Neural progenitor cell (in vitro differentiated cells): ENCODE measurements around the gene SLC6A7. TPM values are rescaled to one million over a fixed set of nuclear protein-coding genes. Genes with fewer than 3 reads are reported as not detected.
A peak's percentile ranks its signal among the peaks of the same experiment; 100 is the strongest.

ENCODE experiments used
- DNase-seq: peaks from one replicate; pipeline ENCODE4 v3.0.0-alpha.2; 2016; ENCODE audit warnings: low spot score
- H2AFZ ChIP-seq: fragments of 200-600 bp; sonication (generic); replicated peaks from 2 replicates; pipeline ENCODE4 v1.6.1; 2016; ENCODE audit warnings: antibody characterized with exemption
- H3F3A ChIP-seq: fragments of 200-600 bp; sonication (generic); 2 replicates; pipeline ENCODE4 v1.6.1; 2016; ENCODE audit warnings: antibody characterized with exemption, low read depth
- H3K27ac ChIP-seq: fragments of 200-600 bp; sonication (generic); 2 replicates; pipeline ENCODE4 v1.5.1; 2016; ENCODE audit warnings: mild to moderate bottlenecking
- H3K27me3 ChIP-seq: fragments of 200-600 bp; sonication (generic); 2 replicates; pipeline ENCODE4 v1.6.1; 2016; ENCODE audit warnings: mild to moderate bottlenecking, moderate library complexity
- H3K36me3 ChIP-seq: fragments of 200-600 bp; sonication (generic); 2 replicates; pipeline ENCODE4 v1.5.1; 2016
- H3K4me1 ChIP-seq: fragments of 200-600 bp; sonication (generic); 2 replicates; pipeline ENCODE4 v1.6.1; 2016; ENCODE audit warnings: mixed run types
- H3K4me2 ChIP-seq: fragments of 200-600 bp; sonication (generic); 2 replicates; pipeline ENCODE4 v1.6.1; 2016
- H3K4me3 ChIP-seq: fragments of 200-600 bp; sonication (generic); 2 replicates; pipeline ENCODE4 v1.5.1; 2016
- H3K79me2 ChIP-seq: fragments of 200-600 bp; sonication (generic); 2 replicates; pipeline ENCODE4 v1.6.1; 2016; ENCODE audit warnings: low read depth
- H3K9ac ChIP-seq: fragments of 200-600 bp; sonication (generic); 2 replicates; pipeline ENCODE4 v1.6.1; 2016
- H3K9me3 ChIP-seq: fragments of 200-600 bp; sonication (generic); 2 replicates; pipeline ENCODE4 v1.5.1; 2016; ENCODE audit warnings: low read depth
- H4K20me1 ChIP-seq: fragments of 200-600 bp; sonication (generic); 2 replicates; pipeline ENCODE4 v1.6.1; 2016; ENCODE audit warnings: low read depth
- H3K27ac Mint-ChIP-seq: 3 replicates; pipeline ENCODE4 v1.8.0; 2021; ENCODE audit warnings: mixed read lengths
- H3K27me3 Mint-ChIP-seq: 2 replicates; pipeline ENCODE4 v1.8.0; 2022; ENCODE audit warnings: low read depth, mild to moderate bottlenecking, inconsistent platforms, moderate library complexity, mixed read lengths; ENCODE audit not compliant: insufficient read depth
- H3K36me3 Mint-ChIP-seq: 3 replicates; pipeline ENCODE4 v1.8.0; 2021; ENCODE audit warnings: mixed read lengths
- H3K4me1 Mint-ChIP-seq: 3 replicates; pipeline ENCODE4 v1.8.0; 2021; ENCODE audit warnings: mixed read lengths
- H3K4me3 Mint-ChIP-seq: 3 replicates; pipeline ENCODE4 v1.8.0; 2021; ENCODE audit warnings: mild to moderate bottlenecking, moderate library complexity, mixed read lengths
- H3K9me3 Mint-ChIP-seq: 3 replicates; pipeline ENCODE4 v1.8.0; 2020; ENCODE audit warnings: mixed read lengths
- EZH2 ChIP-seq: fragments of 200-600 bp; sonication (generic); IDR thresholded peaks from 2 replicates; pipeline ENCODE4 v1.6.1; 2017; ENCODE audit warnings: antibody characterized with exemption, mild to moderate bottlenecking, moderate library complexity
- EZH2phosphoT487 ChIP-seq: fragments of 200-600 bp; sonication (generic); IDR thresholded peaks from 2 replicates; pipeline ENCODE4 v1.6.1; 2017; ENCODE audit warnings: antibody characterized with exemption
- total RNA-seq: library from RNA; depleted of rRNA; stranded (reverse); fragments of >200 nt; gene quantifications from 2 replicates; pipeline ENCODE4 v1.2.3, GENCODE V29; 2015; ENCODE audit warnings: low replicate concordance
- TF ChIP-seq, protein P1 (sequence below): fragments of 200-600 bp; sonication (generic); IDR thresholded peaks from 2 replicates; pipeline ENCODE4 v1.5.1; 2017; ENCODE audit warnings: antibody characterized with exemption, mild to moderate bottlenecking

Gene SLC6A7
- total RNA-seq, 1 donor from 2014 or later, result not detected

DNA sequence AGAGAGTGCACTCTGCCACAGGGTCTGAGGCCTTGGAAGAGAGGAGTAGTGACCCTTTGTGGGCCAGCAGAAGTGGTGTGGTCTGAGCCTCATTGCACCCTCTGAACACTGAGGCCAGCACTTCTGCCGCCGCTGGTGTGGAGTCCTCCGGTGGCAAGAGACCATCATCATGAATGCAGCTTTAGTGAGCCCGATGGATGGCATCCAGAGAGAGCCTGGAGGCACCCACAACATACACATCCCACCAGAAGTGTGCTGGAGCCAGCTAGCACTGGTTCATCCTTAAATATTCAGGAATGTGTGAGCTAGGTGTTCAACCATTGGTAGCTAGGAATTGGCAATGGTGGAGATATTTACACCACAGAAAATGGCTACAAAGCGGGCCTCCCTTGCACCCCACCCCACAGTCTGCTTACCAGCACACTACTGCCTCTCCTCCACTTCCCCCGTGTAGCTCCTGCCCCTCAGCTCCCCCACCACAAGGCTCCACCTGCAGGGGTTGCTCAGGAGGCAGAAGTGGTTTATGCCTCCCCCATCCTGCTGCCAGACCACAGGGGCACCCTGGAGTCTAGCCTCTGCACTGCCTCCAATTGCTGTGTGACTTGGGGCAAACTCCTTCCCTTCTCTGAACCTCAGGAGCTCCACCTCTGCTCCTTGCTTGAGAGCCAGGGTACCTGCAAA is 16.4 kb downstream of the SLC6A7 start:
- Mint-ChIP-seq H3K27me3 (peaks cover 18% of the 10 kb centered on the region), H3K27ac (no peak overlapping the region), H3K36me3 (no peaks in the 10 kb centered on the region), H3K4me3 (no peak overlapping the region), H3K4me1 (peaks cover 14% of the 10 kb centered on the region), H3K9me3 (no peaks in the 10 kb centered on the region)
- Histone ChIP-seq H3K4me2 (no peak overlapping the region), H4K20me1 (no peaks in the 10 kb centered on the region), H3K4me3 (no peak overlapping the region), H3K4me1 (peaks cover 10% of the 10 kb centered on the region), H3K27ac (no peak overlapping the region), H3K9me3 (no peaks in the 10 kb centered on the region), H3K27me3 (no peaks in the 10 kb centered on the region), H2AFZ (no peak overlapping the region), H3K79me2 (no peaks in the 10 kb centered on the region), H3F3A (peaks cover 10% of the 10 kb centered on the region), H3K9ac (no peak overlapping the region), H3K36me3 (no peaks in the 10 kb centered on the region)
- no peak for DNase-seq
- TF ChIP-seq, protein P1, sequence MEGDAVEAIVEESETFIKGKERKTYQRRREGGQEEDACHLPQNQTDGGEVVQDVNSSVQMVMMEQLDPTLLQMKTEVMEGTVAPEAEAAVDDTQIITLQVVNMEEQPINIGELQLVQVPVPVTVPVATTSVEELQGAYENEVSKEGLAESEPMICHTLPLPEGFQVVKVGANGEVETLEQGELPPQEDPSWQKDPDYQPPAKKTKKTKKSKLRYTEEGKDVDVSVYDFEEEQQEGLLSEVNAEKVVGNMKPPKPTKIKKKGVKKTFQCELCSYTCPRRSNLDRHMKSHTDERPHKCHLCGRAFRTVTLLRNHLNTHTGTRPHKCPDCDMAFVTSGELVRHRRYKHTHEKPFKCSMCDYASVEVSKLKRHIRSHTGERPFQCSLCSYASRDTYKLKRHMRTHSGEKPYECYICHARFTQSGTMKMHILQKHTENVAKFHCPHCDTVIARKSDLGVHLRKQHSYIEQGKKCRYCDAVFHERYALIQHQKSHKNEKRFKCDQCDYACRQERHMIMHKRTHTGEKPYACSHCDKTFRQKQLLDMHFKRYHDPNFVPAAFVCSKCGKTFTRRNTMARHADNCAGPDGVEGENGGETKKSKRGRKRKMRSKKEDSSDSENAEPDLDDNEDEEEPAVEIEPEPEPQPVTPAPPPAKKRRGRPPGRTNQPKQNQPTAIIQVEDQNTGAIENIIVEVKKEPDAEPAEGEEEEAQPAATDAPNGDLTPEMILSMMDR, result no peak
- TF ChIP-seq EZH2 (no peak), EZH2phosphoT487 (no peak)

DNA sequence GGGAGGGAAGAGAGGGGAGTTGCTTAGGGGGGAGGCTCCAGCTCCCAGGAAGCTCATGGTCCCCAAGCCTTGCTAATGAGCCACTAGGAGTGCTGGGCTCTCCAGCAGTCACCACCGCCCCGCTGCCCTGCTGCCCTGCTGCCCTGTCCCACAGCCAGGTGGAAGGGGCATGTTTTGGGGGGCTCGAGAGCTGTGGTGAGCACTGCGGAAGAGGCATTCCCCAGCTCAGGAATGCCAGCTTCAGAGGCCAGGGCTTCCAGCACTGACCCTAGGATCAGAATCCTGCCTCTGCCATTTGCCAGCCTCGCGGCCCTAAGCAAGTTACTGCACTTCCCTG is 16.9 kb downstream of the SLC6A7 start:
- no peaks in the 10 kb centered on the region for H4K20me1 ChIP-seq
- no peak overlapping the region for H3K9ac ChIP-seq
- H3K36me3 ChIP-seq, result no peaks in the 10 kb centered on the region
- H3K9me3 ChIP-seq, result no peaks in the 10 kb centered on the region
- H3K27me3 ChIP-seq, result no peaks in the 10 kb centered on the region
- Mint-ChIP-seq H3K27me3 (peaks cover 18% of the 10 kb centered on the region), H3K27ac (no peak overlapping the region), H3K9me3 (no peaks in the 10 kb centered on the region), H3K36me3 (no peaks in the 10 kb centered on the region), H3K4me1 (peaks cover 19% of the 10 kb centered on the region), H3K4me3 (no peak overlapping the region)
- no peaks in the 10 kb centered on the region for H3K79me2 ChIP-seq
- TF ChIP-seq EZH2 (no peak), EZH2phosphoT487 (no peak)
- TF ChIP-seq, protein P1, result no peak
- no peak overlapping the region for H2AFZ ChIP-seq
- H3K4me3 ChIP-seq, result no peak overlapping the region
- no peak overlapping the region for H3K27ac ChIP-seq
- H3K4me2 ChIP-seq, result no peak overlapping the region
- H3K4me1 ChIP-seq, result peaks cover 13% of the 10 kb centered on the region
- H3F3A ChIP-seq, result peaks cover 10% of the 10 kb centered on the region
- no peak for DNase-seq

DNA sequence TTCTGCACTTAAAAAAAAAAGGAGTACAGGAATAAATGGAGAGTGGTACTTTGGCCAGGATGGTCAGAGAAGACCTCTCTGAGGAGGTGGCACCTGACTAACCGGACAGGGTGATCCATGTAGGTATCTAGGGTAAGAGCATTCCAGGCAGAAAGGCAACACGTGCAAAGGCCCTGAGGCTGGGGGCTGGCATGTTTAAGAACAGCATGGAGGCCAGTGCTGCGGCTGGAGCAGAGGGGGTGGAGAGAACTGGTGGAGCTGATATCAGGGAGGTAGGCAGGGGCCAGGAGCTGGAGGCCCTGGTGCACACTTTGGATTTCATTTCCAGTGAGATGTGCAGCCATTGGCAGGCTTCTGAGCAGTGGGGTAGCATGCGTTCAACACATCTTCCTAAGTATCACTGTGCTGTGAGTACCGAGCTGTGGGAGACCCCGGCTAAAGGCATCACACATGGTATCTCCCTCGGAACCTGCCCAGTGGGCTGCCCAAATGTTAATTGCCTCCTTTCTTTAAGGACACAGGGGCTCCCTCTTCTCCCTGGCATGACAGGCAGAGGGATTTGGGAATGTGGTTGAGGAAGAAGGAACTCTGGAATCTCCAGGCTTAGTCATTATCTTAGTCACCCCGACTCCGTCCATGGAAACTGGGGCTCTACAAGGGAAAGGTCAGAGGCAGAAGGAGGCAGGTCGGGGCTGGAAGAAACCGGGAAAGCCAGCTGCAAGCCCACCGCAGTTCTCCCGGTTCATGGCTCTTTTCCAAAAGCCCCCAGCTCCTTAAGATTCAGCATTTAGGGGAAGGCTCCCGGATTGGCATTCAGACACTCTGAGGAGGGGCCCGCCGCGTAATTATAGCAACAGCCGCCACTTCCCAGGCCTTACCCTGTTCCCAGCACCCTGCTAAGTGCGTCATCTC is 18.6 kb downstream of the SLC6A7 start:
- peak; percentile 39 for DNase-seq
- H3K9ac ChIP-seq, result no peak overlapping the region
- no peak overlapping the region for H3K4me2 ChIP-seq
- peak overlapping the region; percentile 16 for H3K27ac ChIP-seq
- H3K4me3 Mint-ChIP-seq, result no peak overlapping the region
- H4K20me1 ChIP-seq, result no peaks in the 10 kb centered on the region
- peak overlapping the region; percentile 22 for H2AFZ ChIP-seq
- H3F3A ChIP-seq, result peaks cover 10% of the 10 kb centered on the region
- H3K27ac Mint-ChIP-seq, result peak overlapping the region; percentile 84
- H3K9me3 ChIP-seq, result no peaks in the 10 kb centered on the region
- H3K79me2 ChIP-seq, result no peaks in the 10 kb centered on the region
- no peaks in the 10 kb centered on the region for H3K36me3 ChIP-seq
- TF ChIP-seq, protein P1, result no peak
- TF ChIP-seq EZH2phosphoT487 (no peak), EZH2 (no peak)
- H3K4me1 Mint-ChIP-seq, result peaks cover 23% of the 10 kb centered on the region
- no peaks in the 10 kb centered on the region for H3K27me3 ChIP-seq
- H3K27me3 Mint-ChIP-seq, result peaks cover 14% of the 10 kb centered on the region
- H3K4me3 ChIP-seq, result no peak overlapping the region
- H3K4me1 ChIP-seq, result peaks cover 13% of the 10 kb centered on the region
- no peaks in the 10 kb centered on the region for H3K36me3 Mint-ChIP-seq
- H3K9me3 Mint-ChIP-seq, result no peaks in the 10 kb centered on the region
